Measurements from ENCODE around the gene CKB. TPM values are rescaled to one million over a fixed set of nuclear protein-coding genes. Genes with fewer than 3 reads are reported as not detected.
"Not testable (repeated sequence)": the region's sequence is repeated elsewhere in the genome, so short reads cannot be mapped to it uniquely, and the experiment has no call there.

Gene CKB
- total RNA-seq, 2 experiments from 2014 or later: 0.82 to 3.0 TPM

DNA sequence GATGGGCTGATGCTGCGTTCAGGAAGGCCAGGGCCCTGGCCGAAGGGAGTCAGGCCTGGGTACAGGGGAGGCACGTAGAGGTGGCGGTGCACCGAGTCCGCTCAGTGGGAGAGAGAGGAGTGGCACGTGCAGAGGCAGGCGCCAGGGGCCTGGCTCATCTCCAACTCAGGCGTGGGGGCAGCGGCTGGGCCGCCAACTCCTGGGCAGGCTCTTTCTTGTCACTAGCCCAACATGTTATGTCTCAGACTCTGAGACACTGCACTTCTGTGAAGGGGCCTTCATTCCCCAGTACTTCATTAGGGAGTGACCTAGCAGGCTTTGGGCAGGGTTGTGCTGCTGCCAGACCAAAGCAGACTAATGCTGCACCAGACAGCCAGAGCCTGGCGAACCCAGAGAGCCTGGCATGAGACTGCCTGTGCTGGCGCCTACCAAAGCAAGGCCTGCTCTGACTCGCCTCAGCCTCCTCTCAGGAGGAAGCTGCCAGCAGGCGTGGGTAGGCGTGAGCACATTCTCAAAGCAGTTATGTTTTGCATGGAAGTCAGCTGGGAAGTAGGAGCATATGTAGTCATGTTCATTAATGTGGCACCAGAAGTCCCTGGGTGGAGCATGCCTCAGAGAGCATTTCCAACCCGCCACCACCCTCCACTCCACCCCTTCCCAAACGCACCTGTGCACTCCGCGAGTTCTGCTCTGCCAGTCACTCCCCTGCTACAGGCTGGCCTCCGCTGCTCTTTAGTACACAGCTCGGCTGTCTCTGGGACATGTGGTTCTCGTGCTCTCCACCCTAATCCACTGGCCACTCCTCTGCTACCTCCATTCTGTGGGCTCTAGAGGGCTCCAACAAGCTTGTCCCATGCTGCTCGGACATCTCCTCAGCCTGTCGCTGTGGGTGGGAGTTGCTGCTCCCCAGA, 9.7 kb downstream of the CKB start:
- Histone ChIP-seq H3K27ac (ENCODE audit: low read depth, low read length, poor library complexity, severe bottlenecking) (no peak overlapping the region), H3K4me1 (ENCODE audit: insufficient read depth, low read length, poor library complexity, severe bottlenecking) (no peaks in the 10 kb centered on the region), H3K9me2 (ENCODE audit: insufficient read depth, low read length) (no peaks in the 10 kb centered on the region), H3K36me3 (ENCODE audit: insufficient read depth, low read length) (peaks cover 12% of the 10 kb centered on the region; the same call in 1 of the 2 replicates), H2AFZ (ENCODE audit: low read length) (no peak overlapping the region), H3K79me2 (ENCODE audit: insufficient read depth, low read depth, low read length) (no peaks in the 10 kb centered on the region), H3K4me3 (ENCODE audit: low read depth, low read length, poor library complexity, severe bottlenecking) (no peak overlapping the region), H3K9me3 (ENCODE audit: low read length) (no peaks in the 10 kb centered on the region), H3K4me2 (ENCODE audit: low read length) (no peak overlapping the region), H4K20me1 (ENCODE audit: insufficient read depth, low read length) (no peaks in the 10 kb centered on the region)
- CTCF ChIA-PET (ENCODE audit: unreplicated experiment): interaction anchor here (0.6 kb wide), 1 partner anchor 63 kb away, joined by 3 read pairs; no protein-coding TSS in a partner anchor
- no peak for TF ChIP-seq EZH2phosphoT487 (IDR thresholded peaks at IDR 0.05; ENCODE audit: borderline replicate concordance, low read depth, low read length)
- intact Hi-C loops (cut with micrococcal nuclease; ENCODE audit: unreplicated experiment): no loop called here
- no TSS peak for BruUV-seq (replicated peaks)
- DNase-seq (ENCODE audit: low spot score): no peak
- POLR2A ChIA-PET: interaction anchor here (0.6 kb wide), 1 partner anchor 412 kb away, joined by 3 read pairs; no protein-coding TSS in a partner anchor

DNA sequence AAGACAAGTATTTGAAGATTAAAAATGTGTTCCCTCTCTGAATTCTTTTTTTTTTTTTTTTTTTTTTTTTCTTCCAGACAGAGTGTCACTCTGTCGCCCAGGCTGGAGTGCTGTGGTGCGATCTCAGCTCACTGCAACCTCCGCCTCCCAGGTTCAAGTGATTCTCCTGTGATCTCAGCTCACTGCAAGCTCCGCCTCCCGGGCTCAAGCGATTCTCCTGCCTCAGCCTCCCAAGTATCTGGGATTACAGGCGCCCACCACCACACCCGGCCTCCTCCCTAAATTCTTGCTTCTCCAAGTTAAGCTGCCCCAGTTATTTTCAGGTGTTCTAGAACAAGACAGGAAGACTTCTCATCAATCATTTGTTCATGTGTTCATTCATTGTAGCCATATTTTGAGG, 10.4 kb downstream of the CKB start:
- H3K4me3 ChIP-seq (ENCODE audit: low read depth, low read length, poor library complexity, severe bottlenecking); H2AFZ ChIP-seq (ENCODE audit: low read length); H3K4me1 ChIP-seq (ENCODE audit: insufficient read depth, low read length, poor library complexity, severe bottlenecking); H3K4me2 ChIP-seq (ENCODE audit: low read length); intact Hi-C loops (cut with micrococcal nuclease; ENCODE audit: unreplicated experiment); CTCF ChIA-PET (ENCODE audit: unreplicated experiment); BruUV-seq (replicated peaks); H3K79me2 ChIP-seq (ENCODE audit: insufficient read depth, low read depth, low read length); H3K27ac ChIP-seq (ENCODE audit: low read depth, low read length, poor library complexity, severe bottlenecking); H4K20me1 ChIP-seq (ENCODE audit: insufficient read depth, low read length); H3K9me2 ChIP-seq (ENCODE audit: insufficient read depth, low read length); DNase-seq (ENCODE audit: low spot score); H3K9me3 ChIP-seq (ENCODE audit: low read length): not testable (repeated sequence)
- H3K36me3 ChIP-seq (ENCODE audit: insufficient read depth, low read length): peaks cover 16% of the 10 kb centered on the region; the same call in 1 of the 2 replicates
- POLR2A ChIA-PET: interaction anchor here (0.7 kb wide), 1 partner anchor 107 kb away, joined by 5 read pairs; no protein-coding TSS in a partner anchor

DNA sequence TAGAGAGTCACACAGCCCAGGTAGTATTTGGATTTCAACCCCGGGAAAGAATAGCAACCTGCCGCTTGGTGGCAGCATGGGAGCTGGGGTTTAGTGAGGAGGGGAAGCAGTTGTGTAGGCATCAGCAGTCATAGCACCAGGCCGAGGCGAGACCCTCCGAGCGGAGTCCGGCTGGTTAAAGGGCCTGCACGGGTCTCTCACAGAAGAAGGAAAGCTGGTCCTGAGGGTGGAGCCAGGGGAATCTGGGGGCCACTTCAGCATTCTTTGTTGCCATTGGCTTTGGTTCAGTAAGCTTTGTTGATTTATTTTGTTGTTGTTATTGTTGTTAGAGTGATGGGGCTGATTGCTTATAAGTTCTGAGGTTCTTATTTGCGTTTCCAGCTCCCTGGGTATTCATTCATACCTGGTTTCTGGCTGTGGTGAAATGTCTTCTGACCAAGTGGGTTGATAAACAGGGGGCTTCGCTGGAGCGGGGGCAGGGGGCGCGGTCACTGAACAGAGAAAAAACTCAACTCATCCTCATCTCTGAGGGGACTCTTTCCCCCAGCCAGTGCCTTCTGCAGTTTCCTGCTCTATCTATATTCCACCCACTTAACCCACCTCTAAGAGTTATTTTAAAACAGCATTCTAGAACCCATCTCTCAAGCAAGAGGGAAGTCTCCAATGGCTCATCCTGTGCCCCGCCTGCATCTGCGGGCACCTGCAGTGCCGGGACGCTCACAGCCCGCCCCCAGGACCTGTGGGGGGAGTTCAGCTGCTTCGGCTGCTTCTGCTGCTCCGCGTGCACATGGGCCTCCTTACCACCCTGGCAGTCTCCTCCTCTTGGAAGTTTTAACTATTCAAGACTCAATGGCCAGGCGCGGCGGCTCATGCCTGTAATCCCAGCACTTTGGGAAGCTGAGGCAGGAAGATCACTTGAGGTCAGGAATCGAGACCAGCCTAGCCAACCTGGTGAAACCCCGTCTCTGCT, 11.6 kb downstream of the CKB start:
- BruUV-seq (replicated peaks): no TSS peak
- POLR2A ChIA-PET: interaction anchor here (0.7 kb wide), 1 partner anchor 106 kb away, joined by 5 read pairs; no protein-coding TSS in a partner anchor

More for the DNA sequence above, 11.6 kb downstream of the CKB start:
- Histone ChIP-seq H3K79me2 (ENCODE audit: insufficient read depth, low read depth, low read length) (no peaks in the 10 kb centered on the region), H3K9me2 (ENCODE audit: insufficient read depth, low read length) (no peaks in the 10 kb centered on the region), H3K4me2 (ENCODE audit: low read length) (no peak overlapping the region), H2AFZ (ENCODE audit: low read length) (no peak overlapping the region), H3K27ac (ENCODE audit: low read depth, low read length, poor library complexity, severe bottlenecking) (no peak overlapping the region), H4K20me1 (ENCODE audit: insufficient read depth, low read length) (no peaks in the 10 kb centered on the region), H3K4me3 (ENCODE audit: low read depth, low read length, poor library complexity, severe bottlenecking) (no peak overlapping the region), H3K36me3 (ENCODE audit: insufficient read depth, low read length) (peaks cover 16% of the 10 kb centered on the region; the same call in 1 of the 2 replicates), H3K9me3 (ENCODE audit: low read length) (no peaks in the 10 kb centered on the region), H3K4me1 (ENCODE audit: insufficient read depth, low read length, poor library complexity, severe bottlenecking) (no peaks in the 10 kb centered on the region)
- intact Hi-C loops (cut with micrococcal nuclease; ENCODE audit: unreplicated experiment): no loop called here
- no peak for DNase-seq (ENCODE audit: low spot score)
- CTCF ChIA-PET (ENCODE audit: unreplicated experiment): no interaction called here
- TF ChIP-seq, protein P1, sequence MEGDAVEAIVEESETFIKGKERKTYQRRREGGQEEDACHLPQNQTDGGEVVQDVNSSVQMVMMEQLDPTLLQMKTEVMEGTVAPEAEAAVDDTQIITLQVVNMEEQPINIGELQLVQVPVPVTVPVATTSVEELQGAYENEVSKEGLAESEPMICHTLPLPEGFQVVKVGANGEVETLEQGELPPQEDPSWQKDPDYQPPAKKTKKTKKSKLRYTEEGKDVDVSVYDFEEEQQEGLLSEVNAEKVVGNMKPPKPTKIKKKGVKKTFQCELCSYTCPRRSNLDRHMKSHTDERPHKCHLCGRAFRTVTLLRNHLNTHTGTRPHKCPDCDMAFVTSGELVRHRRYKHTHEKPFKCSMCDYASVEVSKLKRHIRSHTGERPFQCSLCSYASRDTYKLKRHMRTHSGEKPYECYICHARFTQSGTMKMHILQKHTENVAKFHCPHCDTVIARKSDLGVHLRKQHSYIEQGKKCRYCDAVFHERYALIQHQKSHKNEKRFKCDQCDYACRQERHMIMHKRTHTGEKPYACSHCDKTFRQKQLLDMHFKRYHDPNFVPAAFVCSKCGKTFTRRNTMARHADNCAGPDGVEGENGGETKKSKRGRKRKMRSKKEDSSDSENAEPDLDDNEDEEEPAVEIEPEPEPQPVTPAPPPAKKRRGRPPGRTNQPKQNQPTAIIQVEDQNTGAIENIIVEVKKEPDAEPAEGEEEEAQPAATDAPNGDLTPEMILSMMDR (conservative IDR thresholded peaks at IDR 0.05; ENCODE audit: low read length): peak; percentile 55
- no peak for TF ChIP-seq EZH2phosphoT487 (IDR thresholded peaks at IDR 0.05; ENCODE audit: borderline replicate concordance, low read depth, low read length)

All from OCI-LY7 (cell line).